ENCODE measurements around the gene CXCR3.
"Not testable (repeated sequence)": the region's sequence is repeated elsewhere in the genome, so short reads cannot be mapped to it uniquely, and the experiment has no call there.

Gene CXCR3

DNA sequence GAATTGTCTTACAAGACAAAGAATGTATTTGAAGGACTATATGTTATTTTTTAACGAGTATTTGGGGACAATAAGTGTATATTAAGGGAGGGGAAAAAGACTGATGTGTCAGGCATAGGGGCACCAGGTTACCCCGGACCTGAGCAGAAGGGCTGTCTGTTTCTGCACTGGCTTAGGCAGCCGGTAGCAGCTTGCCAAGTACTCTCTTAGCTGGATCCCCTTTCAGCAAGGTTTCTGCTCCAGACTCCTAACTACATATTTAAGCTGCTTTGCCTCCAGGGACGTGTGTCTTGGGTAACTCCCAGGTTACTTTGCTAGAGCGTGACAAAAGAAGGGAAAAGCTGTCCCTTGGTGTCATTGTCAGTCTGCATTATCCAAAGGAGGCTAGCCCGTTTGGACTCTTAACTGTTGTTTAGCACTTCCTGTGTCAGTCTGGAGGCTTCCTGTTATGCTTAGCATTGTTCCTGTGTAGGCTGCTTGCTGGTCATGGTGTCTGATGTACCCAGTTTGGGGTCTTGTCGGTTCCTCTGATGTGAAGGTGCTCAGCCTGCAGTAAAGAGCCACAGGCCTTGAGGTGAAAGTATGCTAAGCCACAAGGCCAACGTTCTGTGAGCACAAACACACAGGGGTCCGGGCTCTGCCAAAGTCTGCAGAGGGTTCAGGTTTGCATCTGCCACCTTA, 11.6 kb downstream of the CXCR3 start:
- no peak for FAIRE-seq
- DNase-seq (ENCODE audit: insufficient read length, low spot score), result no peak
- TF ChIP-seq, protein P1, sequence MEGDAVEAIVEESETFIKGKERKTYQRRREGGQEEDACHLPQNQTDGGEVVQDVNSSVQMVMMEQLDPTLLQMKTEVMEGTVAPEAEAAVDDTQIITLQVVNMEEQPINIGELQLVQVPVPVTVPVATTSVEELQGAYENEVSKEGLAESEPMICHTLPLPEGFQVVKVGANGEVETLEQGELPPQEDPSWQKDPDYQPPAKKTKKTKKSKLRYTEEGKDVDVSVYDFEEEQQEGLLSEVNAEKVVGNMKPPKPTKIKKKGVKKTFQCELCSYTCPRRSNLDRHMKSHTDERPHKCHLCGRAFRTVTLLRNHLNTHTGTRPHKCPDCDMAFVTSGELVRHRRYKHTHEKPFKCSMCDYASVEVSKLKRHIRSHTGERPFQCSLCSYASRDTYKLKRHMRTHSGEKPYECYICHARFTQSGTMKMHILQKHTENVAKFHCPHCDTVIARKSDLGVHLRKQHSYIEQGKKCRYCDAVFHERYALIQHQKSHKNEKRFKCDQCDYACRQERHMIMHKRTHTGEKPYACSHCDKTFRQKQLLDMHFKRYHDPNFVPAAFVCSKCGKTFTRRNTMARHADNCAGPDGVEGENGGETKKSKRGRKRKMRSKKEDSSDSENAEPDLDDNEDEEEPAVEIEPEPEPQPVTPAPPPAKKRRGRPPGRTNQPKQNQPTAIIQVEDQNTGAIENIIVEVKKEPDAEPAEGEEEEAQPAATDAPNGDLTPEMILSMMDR (IDR thresholded peaks at IDR 0.05; ENCODE audit: insufficient read depth, missing control alignments), result no peak

DNA sequence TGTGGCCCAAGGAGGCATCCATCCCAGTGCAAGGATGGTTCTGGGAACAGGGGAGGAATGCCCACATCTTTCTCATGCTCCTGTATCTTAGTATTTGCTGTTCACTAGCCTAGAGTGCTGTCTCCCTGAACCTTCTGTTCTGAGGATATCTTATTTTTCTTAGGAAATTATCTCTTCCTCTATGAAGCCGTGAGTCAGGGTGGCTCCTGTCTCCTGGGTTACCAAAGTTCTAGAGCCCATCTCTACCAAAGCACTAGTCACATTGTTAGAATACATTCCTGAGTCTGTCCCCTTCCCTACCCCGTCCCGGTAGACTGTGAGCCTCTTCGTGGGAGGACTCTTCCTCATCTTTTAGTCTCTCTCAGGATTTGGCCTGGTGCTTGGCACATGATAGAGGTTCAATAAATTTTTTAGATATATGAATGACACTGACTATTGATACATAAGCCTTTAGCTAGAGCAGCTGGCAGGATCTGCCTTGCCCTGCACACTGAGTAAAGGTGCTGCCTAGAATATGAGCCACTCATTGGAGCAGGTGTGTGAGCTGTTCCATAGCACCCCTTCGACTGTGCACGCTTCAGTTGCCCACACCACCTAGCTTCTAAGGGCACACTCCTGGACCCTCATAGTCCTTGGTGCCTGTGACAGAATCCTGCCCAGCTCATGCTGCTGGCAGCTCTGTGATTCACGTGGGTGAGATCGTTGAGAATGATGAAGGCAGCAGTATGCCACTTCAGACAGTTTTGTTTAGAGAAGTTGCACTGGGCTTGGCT, 13.3 kb downstream of the CXCR3 start:
- TF ChIP-seq, protein P1 (IDR thresholded peaks at IDR 0.05; ENCODE audit: insufficient read depth, missing control alignments), result no peak
- DNase-seq (ENCODE audit: insufficient read length, low spot score) (no peak), FAIRE-seq (no peak)

DNA sequence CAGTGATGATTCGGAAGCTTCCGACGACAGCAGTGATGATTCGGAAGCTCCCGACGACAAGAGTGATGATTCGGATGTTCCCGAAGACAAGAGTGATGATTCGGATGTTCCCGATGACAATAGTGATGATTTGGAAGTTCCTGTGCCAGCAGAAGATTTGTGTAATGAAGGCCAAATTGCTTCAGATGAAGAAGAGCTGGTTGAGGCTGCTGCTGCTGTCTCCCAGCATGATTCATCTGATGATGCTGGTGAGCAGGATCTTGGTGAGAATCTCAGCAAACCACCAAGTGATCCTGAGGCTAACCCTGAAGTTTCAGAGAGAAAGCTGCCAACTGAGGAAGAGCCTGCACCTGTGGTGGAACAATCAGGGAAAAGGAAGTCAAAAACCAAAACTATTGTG, 14.2 kb downstream of the CXCR3 start:
- TF ChIP-seq, protein P1 (IDR thresholded peaks at IDR 0.05; ENCODE audit: insufficient read depth, missing control alignments), result no peak
- FAIRE-seq (no peak), DNase-seq (ENCODE audit: insufficient read length, low spot score) (no peak)

DNA sequence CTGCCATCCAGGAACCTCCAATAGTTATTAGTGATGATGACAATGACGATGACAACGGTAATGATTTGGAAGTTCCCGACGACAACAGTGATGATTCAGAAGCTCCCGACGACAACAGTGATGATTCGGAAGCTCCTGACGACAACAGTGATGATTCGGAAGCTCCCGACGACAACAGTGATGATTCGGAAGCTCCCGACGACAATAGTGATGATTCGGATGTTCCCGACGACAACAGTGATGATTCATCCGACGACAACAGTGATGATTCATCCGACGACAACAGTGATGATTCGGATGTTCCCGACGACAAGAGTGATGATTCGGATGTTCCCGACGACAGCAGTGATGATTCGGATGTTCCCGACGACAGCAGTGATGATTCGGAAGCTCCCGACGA, 14.7 kb downstream of the CXCR3 start:
- no peak for FAIRE-seq
- DNase-seq (ENCODE audit: insufficient read length, low spot score), result no peak
- TF ChIP-seq, protein P1 (IDR thresholded peaks at IDR 0.05; ENCODE audit: insufficient read depth, missing control alignments), result no peak

DNA sequence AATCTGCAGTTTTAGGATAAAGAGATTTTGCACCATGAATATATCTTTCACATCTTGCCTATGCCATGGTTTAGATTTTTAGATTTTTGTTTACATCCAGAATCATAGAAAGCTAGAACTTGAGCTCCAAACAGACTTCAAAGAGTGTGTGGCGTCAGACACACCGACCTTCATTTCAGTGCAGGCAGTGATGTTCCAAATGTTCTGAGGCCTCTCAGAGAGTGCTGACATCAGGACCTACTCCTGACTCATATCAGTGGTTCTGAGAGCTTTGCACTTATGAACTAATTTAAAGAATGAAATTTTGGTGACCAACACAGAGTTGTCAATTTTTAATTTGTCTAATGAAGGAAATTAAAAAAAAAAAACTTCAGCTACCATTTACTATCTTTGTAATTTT, 18.3 kb downstream of the CXCR3 start:
- DNase-seq (ENCODE audit: insufficient read length, low spot score) (no peak), FAIRE-seq (no peak)
- TF ChIP-seq, protein P1 (IDR thresholded peaks at IDR 0.05; ENCODE audit: insufficient read depth, missing control alignments), result no peak

DNA sequence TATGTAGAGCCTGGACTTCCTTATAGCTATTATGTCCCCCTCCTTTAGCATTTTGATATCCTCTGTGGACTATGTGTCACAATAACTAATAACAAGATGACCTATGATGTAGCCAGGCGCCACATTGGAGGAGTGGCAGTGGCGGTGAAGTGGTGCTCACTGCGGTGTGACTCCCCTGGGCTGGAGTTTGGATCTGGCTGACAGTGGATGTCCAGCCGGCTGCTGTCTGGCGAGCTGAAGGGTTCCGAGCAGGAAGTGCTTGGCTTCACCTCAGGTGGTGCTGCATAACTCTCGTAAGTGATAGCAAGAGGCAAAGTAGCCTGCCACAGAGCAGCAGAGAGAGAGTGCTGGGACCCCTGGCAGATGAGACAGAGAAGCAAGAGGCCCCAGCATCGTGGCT, 25.1 kb downstream of the CXCR3 start:
- FAIRE-seq; DNase-seq (ENCODE audit: insufficient read length, low spot score): not testable (repeated sequence)

DNA sequence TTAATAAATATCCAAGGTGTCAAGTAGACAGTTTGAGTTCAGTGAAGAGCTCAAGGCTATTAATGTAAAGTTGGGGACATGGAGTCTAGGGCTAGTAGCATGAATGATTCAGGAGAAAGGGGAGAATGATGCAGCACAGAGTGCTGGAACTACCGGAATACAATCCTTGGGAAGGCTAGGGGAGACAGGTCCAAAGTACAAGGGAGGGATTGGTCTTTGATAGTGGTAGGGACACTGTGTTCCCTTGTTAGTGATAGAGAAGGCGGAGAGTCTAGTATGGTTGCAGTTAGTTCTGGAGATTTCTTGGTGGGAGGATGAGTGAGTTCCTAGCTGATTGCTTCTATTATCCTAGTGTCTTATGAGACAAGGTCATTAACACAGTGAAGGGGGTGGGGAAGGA, 31.4 kb downstream of the CXCR3 start:
- TF ChIP-seq, protein P1 (IDR thresholded peaks at IDR 0.05; ENCODE audit: insufficient read depth, missing control alignments), result no peak
- DNase-seq (ENCODE audit: insufficient read length, low spot score) (no peak), FAIRE-seq (no peak)

Data from D721Med (cell line).